H1 (cell line): ENCODE results near the gene CAVIN2. TPM values are rescaled to one million over a fixed set of nuclear protein-coding genes. Genes with fewer than 3 reads are reported as not detected.

Experiments
- CTCF ChIA-PET: fragments of 300-600 bp; sonication (Branson Sonifier 250); formaldehyde crosslinking; loops from one replicate; lab custom pipeline; 2021; ENCODE audit not compliant: partially characterized antibody; lab: Charles Lee
- POLR2A ChIA-PET: fragments of 300-600 bp; sonication (Branson Sonifier 250); formaldehyde crosslinking; loops from one replicate; lab custom pipeline; 2021; ENCODE audit warnings: inconsistent platforms; ENCODE audit not compliant: partially characterized antibody; lab: Charles Lee
- DNase-seq, 2 experiments: peaks; one replicate each; pipeline versions ENCODE4 v3.0.0 to v3.0.0-alpha.2; 2010 to 2022; ENCODE audit warnings: low spot score in 2 of 2, low read depth in 1 of 2, mixed read lengths in 1 of 2
- FAIRE-seq: peaks from 2 replicates; lab custom pipeline; 2011; peaks lifted over from hg19 to GRCh38; lab: Jason Lieb, UNC
- H2AFZ ChIP-seq: 2 replicates; pipeline ENCODE4 v1.8.1; 2012; ENCODE audit warnings: low read length, inconsistent platforms
- H2AK5ac ChIP-seq: 2 replicates; pipeline ENCODE4 v1.6.1; 2013; ENCODE audit warnings: low read depth, low read length
- H2BK120ac ChIP-seq: replicated peaks from 2 replicates; pipeline ENCODE3; 2013; ENCODE audit warnings: low read depth, low read length, inconsistent platforms
- H2BK12ac ChIP-seq: 2 replicates; pipeline ENCODE4 v1.6.1; 2013; ENCODE audit warnings: low read depth, low read length
- H2BK15ac ChIP-seq: 2 replicates; pipeline ENCODE4 v1.6.1; 2013; ENCODE audit warnings: low read length
- H2BK20ac ChIP-seq: 2 replicates; pipeline ENCODE4 v1.6.1; 2013; ENCODE audit warnings: low read length
- H2BK5ac ChIP-seq: 2 replicates; pipeline ENCODE4 v1.6.1; 2013; ENCODE audit warnings: low read depth, low read length
- H3K14ac ChIP-seq: 2 replicates; pipeline ENCODE4 v1.6.1; 2013; ENCODE audit warnings: inconsistent platforms; ENCODE audit not compliant: insufficient read length
- H3K18ac ChIP-seq: 2 replicates; pipeline ENCODE4 v1.6.1; 2013; ENCODE audit warnings: low read length; ENCODE audit errors: extremely low read depth
- H3K23ac ChIP-seq: 2 replicates; pipeline ENCODE4 v1.6.1; 2013; ENCODE audit warnings: inconsistent platforms; ENCODE audit not compliant: insufficient read length
- H3K23me2 ChIP-seq: 2 replicates; pipeline ENCODE4 v1.6.1; 2013; ENCODE audit warnings: low read depth, low read length
- H3K27ac ChIP-seq: 2 replicates; pipeline ENCODE4 v1.6.1; 2011; ENCODE audit warnings: low read depth, low read length, inconsistent platforms
- H3K27me3 ChIP-seq, 4 experiments: replicated peaks in 1 of 4; 1 replicate in 1 of 4; 2 replicates in 3 of 4; pipeline versions ENCODE4 v1.6.1 to v1.8.1; 2011 to 2013; ENCODE audit warnings: low read length in 3 of 4, mild to moderate bottlenecking in 3 of 4, inconsistent platforms in 2 of 4, mixed read lengths in 2 of 4, moderate library complexity in 1 of 4; ENCODE audit not compliant: control insufficient read depth in 3 of 4, insufficient read depth in 3 of 4; ENCODE audit errors: extremely low read depth in 1 of 4
- H3K36me3 ChIP-seq, 4 experiments: 2 replicates each; pipeline versions ENCODE4 v1.6.1 to v1.8.1; 2011 to 2013; ENCODE audit warnings: mild to moderate bottlenecking in 4 of 4, low read length in 3 of 4, moderate library complexity in 2 of 4, control low read depth in 1 of 4, inconsistent platforms in 1 of 4; ENCODE audit not compliant: insufficient read depth in 4 of 4, control insufficient read depth in 2 of 4
- H3K4ac ChIP-seq: replicated peaks from 2 replicates; pipeline ENCODE3; 2013; ENCODE audit warnings: low read length, low read depth, mixed read lengths, inconsistent platforms; ENCODE audit not compliant: insufficient read length
- H3K4me1 ChIP-seq, 4 experiments: replicated peaks in 1 of 4; 1 replicate in 1 of 4; 2 replicates in 3 of 4; pipeline versions ENCODE4 v1.6.1 to v1.8.1; 2011 to 2013; ENCODE audit warnings: low read length in 3 of 4, inconsistent platforms in 2 of 4, mixed read lengths in 1 of 4; ENCODE audit not compliant: insufficient read depth in 4 of 4, control insufficient read depth in 3 of 4
- H3K4me2 ChIP-seq, 2 experiments: 2 replicates each; pipeline versions ENCODE4 v1.6.1 to v1.8.1; 2011 to 2013; ENCODE audit warnings: low read depth in 2 of 2, low read length in 2 of 2, control low read depth in 1 of 2, inconsistent platforms in 1 of 2, mild to moderate bottlenecking in 1 of 2; ENCODE audit not compliant: insufficient read depth in 1 of 2
- H3K4me3 ChIP-seq, 4 experiments: fragments of 200-600, 300-600 bp in 1 of 4; sonication (generic), shearing (Covaris generic), sonication (Bioruptor Twin) in 1 of 4; 2 replicates each; pipeline versions ENCODE4 v1.5.1 to v1.8.1; 2011 to 2016; ENCODE audit warnings: low read length in 4 of 4, low read depth in 3 of 4, control low read depth in 2 of 4, inconsistent platforms in 2 of 4, mild to moderate bottlenecking in 2 of 4, mixed read lengths in 1 of 4, moderate library complexity in 1 of 4; ENCODE audit not compliant: insufficient read depth in 2 of 4; ENCODE audit errors: extremely low read depth in 1 of 4
- H3K56ac ChIP-seq: replicated peaks from 2 replicates; pipeline ENCODE3; 2013; ENCODE audit warnings: low read depth, mild to moderate bottlenecking, mixed read lengths, low read length, inconsistent platforms; ENCODE audit not compliant: insufficient read length
- H3K79me1 ChIP-seq: 2 replicates; pipeline ENCODE4 v1.6.1; 2013; ENCODE audit warnings: low read depth, low read length, control low read depth
- H3K79me2 ChIP-seq, 2 experiments: 2 replicates each; pipeline versions ENCODE4 v1.6.1 to v1.8.1; 2012 to 2013; ENCODE audit warnings: low read length in 2 of 2, mild to moderate bottlenecking in 2 of 2, inconsistent platforms in 1 of 2; ENCODE audit not compliant: insufficient read depth in 2 of 2, control insufficient read depth in 1 of 2
- H3K9ac ChIP-seq, 4 experiments: replicated peaks in 1 of 4; 1 replicate in 1 of 4; 2 replicates in 3 of 4; pipeline versions ENCODE4 v1.6.1 to v1.8.1; 2011 to 2013; ENCODE audit warnings: low read depth in 3 of 4, low read length in 3 of 4, control low read depth in 2 of 4, mild to moderate bottlenecking in 2 of 4, moderate library complexity in 2 of 4, inconsistent platforms in 1 of 4; ENCODE audit errors: extremely low read depth in 1 of 4
- H3K9me3 ChIP-seq, 2 experiments: 2 replicates each; pipeline versions ENCODE4 v1.6.1 to v1.8.1; 2012 to 2013; ENCODE audit warnings: mild to moderate bottlenecking in 2 of 2, moderate library complexity in 2 of 2, control low read depth in 1 of 2, inconsistent platforms in 1 of 2, low read depth in 1 of 2, low read length in 1 of 2, mixed read lengths in 1 of 2; ENCODE audit not compliant: insufficient read depth in 2 of 2
- H4K20me1 ChIP-seq, 2 experiments: replicated peaks in 1 of 2; 2 replicates each; pipeline versions ENCODE3 to v1.8.1; 2011 to 2013; ENCODE audit warnings: inconsistent platforms in 2 of 2, low read length in 2 of 2, mild to moderate bottlenecking in 1 of 2; ENCODE audit not compliant: insufficient read depth in 2 of 2, control insufficient read depth in 1 of 2
- H4K5ac ChIP-seq: 2 replicates; pipeline ENCODE4 v1.6.1; 2013; ENCODE audit warnings: low read length, low read depth, mixed read lengths, inconsistent platforms; ENCODE audit not compliant: insufficient read length
- H4K8ac ChIP-seq: 2 replicates; pipeline ENCODE4 v1.8.0; 2013; ENCODE audit warnings: mild to moderate bottlenecking, moderate library complexity, low read length, inconsistent platforms; ENCODE audit not compliant: insufficient read depth; ENCODE audit errors: extremely low read depth
- H4K91ac ChIP-seq: replicated peaks from 2 replicates; pipeline ENCODE3; 2013; ENCODE audit warnings: low read length, mixed read lengths, inconsistent platforms; ENCODE audit not compliant: insufficient read length
- BACH1 ChIP-seq: IDR thresholded peaks from 2 replicates; pipeline ENCODE4 v1.6.1; 2012; ENCODE audit warnings: low read length, improper control_type of control experiment
- BRCA1 ChIP-seq: IDR thresholded peaks from 2 replicates; pipeline ENCODE4 v1.6.1; 2012; ENCODE audit warnings: low read depth, low read length, improper control_type of control experiment
- CBX8 ChIP-seq: fragments of 300-800, 300-1000 bp; sonication (generic); IDR thresholded peaks from 2 replicates; pipeline ENCODE4 v1.7.1; 2016; ENCODE audit warnings: low read depth, low read length, borderline replicate concordance
- CREB1 ChIP-seq: IDR thresholded peaks from 2 replicates; pipeline ENCODE4 v1.6.1; 2012; ENCODE audit warnings: inconsistent platforms
- EZH2 ChIP-seq: fragments of 200-600 bp; sonication (generic); IDR thresholded peaks from 2 replicates; pipeline ENCODE4 v1.7.1; 2012; ENCODE audit warnings: low read depth, mild to moderate bottlenecking, moderate library complexity, low read length, inconsistent platforms; ENCODE audit not compliant: severe bottlenecking
- FOSL1 ChIP-seq: IDR thresholded peaks from 2 replicates; pipeline ENCODE4 v1.6.1; 2011; ENCODE audit warnings: mild to moderate bottlenecking, low read depth, low read length, moderate library complexity; ENCODE audit not compliant: insufficient read depth
- POLR2A ChIP-seq, 2 experiments: IDR thresholded peaks; 1 replicate in 1 of 2; 2 replicates in 1 of 2; pipeline ENCODE4 v1.6.1; 2011; ENCODE audit warnings: low read depth in 2 of 2, low read length in 2 of 2, mild to moderate bottlenecking in 2 of 2; ENCODE audit errors: control extremely low read depth in 1 of 2
- RFX5 ChIP-seq: IDR thresholded peaks from 2 replicates; pipeline ENCODE4 v1.6.1; 2011; ENCODE audit warnings: low read depth, low read length, improper control_type of control experiment, borderline replicate concordance
- TAF7 ChIP-seq: optimal IDR thresholded peaks from 2 replicates; pipeline ENCODE3; 2011; ENCODE audit warnings: low read depth, mild to moderate bottlenecking, inconsistent platforms, low read length, moderate library complexity, borderline replicate concordance
- WGBS, 2 experiments: shearing (Covaris generic) in 1 of 2; methylation state at CpG; one replicate each; pipeline versions ENCODE4 v1.1.6 to v1.1.7; 2013 to 2015; ENCODE audit warnings: low lambda C conversion rate in 2 of 2, mixed read lengths in 2 of 2, inconsistent platforms in 1 of 2, low coverage in 1 of 2, missing lambda C conversion rate in 1 of 2; ENCODE audit not compliant: insufficient replicate concordance in 2 of 2, insufficient coverage in 1 of 2, insufficient read length in 1 of 2; ENCODE audit errors: extremely low coverage in 1 of 2, missing lambda C conversion rate in 1 of 2; 5-methylcytosine and 5-hydroxymethylcytosine counted together
- polyA plus RNA-seq, 7 experiments: library from polyadenylated mRNA; depleted of rRNA in 3 of 7; stranded (reverse) in 5 of 7; unstranded in 2 of 7; fragments of >200 nt in 5 of 7; fragments of 200-250 nt in 2 of 7; gene quantifications; 1 replicate in 5 of 7; 2 replicates in 1 of 7; 4 replicates in 1 of 7; pipeline versions ENCODE4 v1.2.1 to v1.2.3, GENCODE V29; 2011 to 2013; ENCODE audit warnings: missing spikeins in 2 of 7, mixed read lengths in 2 of 7
- total RNA-seq: library from RNA; stranded (reverse); fragmentation: NEBNext Ultra II Directional; extraction: Animal tissue kit (Norgen Biotek cat#: 25700); gene quantifications from 2 replicates; pipeline ENCODE4 v1.2.1, GENCODE V29; 2021
- TF ChIP-seq, protein P1 (sequence below): IDR thresholded peaks from 2 replicates; pipeline ENCODE4 v1.6.1; 2011; ENCODE audit warnings: low read length, improper control_type of control experiment
- TF ChIP-seq, protein P2 (sequence below), 3 experiments: IDR thresholded peaks; 1 replicate in 2 of 3; 2 replicates in 1 of 3; pipeline versions ENCODE4 v1.5.1 to v1.6.1; 2011; ENCODE audit warnings: low read length in 3 of 3, mild to moderate bottlenecking in 3 of 3, inconsistent platforms in 2 of 3, low read depth in 1 of 3, moderate library complexity in 1 of 3; ENCODE audit not compliant: insufficient read depth in 1 of 3; ENCODE audit errors: control extremely low read depth in 1 of 3

The CAVIN2 gene
- total and polyA plus RNA-seq, 2 of the 8 experiments (the other 6 are each of a cell fraction or from before 2014, with no cell fraction given), result 0.03 TPM; not detected in 1

DNA sequence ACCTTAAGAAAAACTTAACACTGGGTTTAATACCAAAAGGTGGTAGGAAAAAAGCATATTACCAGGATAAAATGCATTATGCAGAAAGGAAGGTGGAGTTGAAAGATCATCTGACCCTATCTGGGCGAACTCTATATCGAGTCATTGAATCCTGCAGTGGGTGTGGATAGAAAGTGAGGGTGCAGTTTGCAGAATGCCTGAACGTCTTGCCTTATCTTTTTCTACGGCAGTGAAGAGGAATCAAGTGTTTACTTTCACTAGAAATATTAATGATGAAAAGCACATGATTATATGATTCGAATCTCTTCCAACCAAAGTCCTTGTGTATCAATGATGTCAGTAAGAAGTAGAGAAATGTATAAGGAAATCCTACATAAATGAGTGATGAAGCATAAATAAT is 4.3 kb upstream of the CAVIN2 start:
- Histone ChIP-seq H3K36me3 (no peaks in the 10 kb centered on the region), H3K4me1 (peaks cover 0 to 9% (median 4%) of the 10 kb centered on the region in 4 experiments; a peak in 4 of 7 replicates), H3K56ac (no peak overlapping the region), H3K27ac (no peak overlapping the region), H3K4ac (no peak overlapping the region), H3K79me2 (no peaks in the 10 kb centered on the region), H3K4me2 (no peak overlapping the region), H2BK15ac (no peak overlapping the region), H4K8ac (no peak overlapping the region), H3K23me2 (no peaks in the 10 kb centered on the region), H2BK120ac (no peak overlapping the region), H2AFZ (no peak overlapping the region), H3K18ac (no peak overlapping the region), H3K14ac (no peak overlapping the region), H3K4me3 (no peak overlapping the region), H2BK5ac (no peak overlapping the region), H3K9me3 (no peaks in the 10 kb centered on the region), H4K91ac (no peak overlapping the region), H4K5ac (no peak overlapping the region), H3K27me3 (no peaks in the 10 kb centered on the region), H3K23ac (no peak overlapping the region), H2AK5ac (no peak overlapping the region), H3K9ac (no peak overlapping the region), H4K20me1 (no peaks in the 10 kb centered on the region), H2BK12ac (no peak overlapping the region), H3K79me1 (no peaks in the 10 kb centered on the region), H2BK20ac (no peak overlapping the region)
- ChIA-PET POLR2A (no interaction called here), CTCF (interaction anchor here (1.1 kb wide), 1 partner anchor 10 kb away, joined by 3 read pairs; no protein-coding TSS in a partner anchor)
- no peak for FAIRE-seq
- 93% methylated on average over 5 of the region's 5 CpGs; no CpG with 5 or more reads in 1 of the 2 experiments for WGBS, 2 experiments
- no peak for DNase-seq
- no peak for TF ChIP-seq EZH2
- TF ChIP-seq CREB1, result no peak
- TF ChIP-seq, protein P1, sequence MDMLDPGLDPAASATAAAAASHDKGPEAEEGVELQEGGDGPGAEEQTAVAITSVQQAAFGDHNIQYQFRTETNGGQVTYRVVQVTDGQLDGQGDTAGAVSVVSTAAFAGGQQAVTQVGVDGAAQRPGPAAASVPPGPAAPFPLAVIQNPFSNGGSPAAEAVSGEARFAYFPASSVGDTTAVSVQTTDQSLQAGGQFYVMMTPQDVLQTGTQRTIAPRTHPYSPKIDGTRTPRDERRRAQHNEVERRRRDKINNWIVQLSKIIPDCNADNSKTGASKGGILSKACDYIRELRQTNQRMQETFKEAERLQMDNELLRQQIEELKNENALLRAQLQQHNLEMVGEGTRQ, result no peak
- no peak for TF ChIP-seq FOSL1
- TF ChIP-seq TAF7, result no peak
- TF ChIP-seq BACH1, result no peak
- TF ChIP-seq, protein P2, sequence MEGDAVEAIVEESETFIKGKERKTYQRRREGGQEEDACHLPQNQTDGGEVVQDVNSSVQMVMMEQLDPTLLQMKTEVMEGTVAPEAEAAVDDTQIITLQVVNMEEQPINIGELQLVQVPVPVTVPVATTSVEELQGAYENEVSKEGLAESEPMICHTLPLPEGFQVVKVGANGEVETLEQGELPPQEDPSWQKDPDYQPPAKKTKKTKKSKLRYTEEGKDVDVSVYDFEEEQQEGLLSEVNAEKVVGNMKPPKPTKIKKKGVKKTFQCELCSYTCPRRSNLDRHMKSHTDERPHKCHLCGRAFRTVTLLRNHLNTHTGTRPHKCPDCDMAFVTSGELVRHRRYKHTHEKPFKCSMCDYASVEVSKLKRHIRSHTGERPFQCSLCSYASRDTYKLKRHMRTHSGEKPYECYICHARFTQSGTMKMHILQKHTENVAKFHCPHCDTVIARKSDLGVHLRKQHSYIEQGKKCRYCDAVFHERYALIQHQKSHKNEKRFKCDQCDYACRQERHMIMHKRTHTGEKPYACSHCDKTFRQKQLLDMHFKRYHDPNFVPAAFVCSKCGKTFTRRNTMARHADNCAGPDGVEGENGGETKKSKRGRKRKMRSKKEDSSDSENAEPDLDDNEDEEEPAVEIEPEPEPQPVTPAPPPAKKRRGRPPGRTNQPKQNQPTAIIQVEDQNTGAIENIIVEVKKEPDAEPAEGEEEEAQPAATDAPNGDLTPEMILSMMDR (IDR thresholded peaks at IDR 0.05; ENCODE audit: control extremely low read depth in 1 of 3, insufficient read depth in 1 of 3, low read depth in 1 of 3, low read length in 3 of 3), result no peak
- TF ChIP-seq RFX5, result no peak
- TF ChIP-seq POLR2A (IDR thresholded peaks at IDR 0.05; ENCODE audit: control extremely low read depth in 1 of 2, low read depth in 2 of 2, low read length in 2 of 2), result no peak
- TF ChIP-seq BRCA1, result no peak
- no peak for TF ChIP-seq CBX8
